Activated CD4-positive, alpha-beta memory T cell treated with anti-CD3 and anti-CD28 coated beads for 36 hours (primary cell): ENCODE results near the gene DENND6B. TPM values are rescaled to one million over a fixed set of nuclear protein-coding genes. Genes with fewer than 3 reads are reported as not detected.

Experiments
- CTCF ChIA-PET: fragments of 350-600 bp; sonication (Branson Sonifier 250); formaldehyde crosslinking; loops from one replicate; lab custom pipeline; 2021; ENCODE audit warnings: antibody characterized with exemption, inconsistent platforms; lab: Charles Lee
- POLR2A ChIA-PET: fragments of 350-600 bp; sonication (Branson Sonifier 250); formaldehyde crosslinking; loops from one replicate; lab custom pipeline; 2021; ENCODE audit warnings: antibody characterized with exemption; lab: Charles Lee
- DNase-seq: peaks from one replicate; pipeline ENCODE4 v3.0.0-alpha.2; 2020
- H3K27ac Mint-ChIP-seq: one replicate; pipeline ENCODE4 v1.8.0; 2021; ENCODE audit warnings: mixed read lengths
- H3K27me3 Mint-ChIP-seq: one replicate; pipeline ENCODE4 v1.8.0; 2021; ENCODE audit warnings: mixed read lengths
- H3K36me3 Mint-ChIP-seq: one replicate; pipeline ENCODE4 v1.8.0; 2021; ENCODE audit warnings: mixed read lengths
- H3K4me1 Mint-ChIP-seq: one replicate; pipeline ENCODE4 v1.8.0; 2021; ENCODE audit warnings: low read depth, mixed read lengths
- H3K4me3 Mint-ChIP-seq: one replicate; pipeline ENCODE4 v1.8.0; 2021; ENCODE audit warnings: mild to moderate bottlenecking, mixed read lengths
- H3K9me3 Mint-ChIP-seq: one replicate; pipeline ENCODE4 v1.8.0; 2021; ENCODE audit warnings: mixed read lengths
- intact Hi-C: fragments of 100-400 bp; cut with micrococcal nuclease; formaldehyde crosslinking; loops from one replicate; pipeline ENCODE4 v1.15.1; 2023
- total RNA-seq, 2 experiments: library from RNA; stranded (reverse); gene quantifications; one replicate each; pipeline ENCODE4 v1.2.3, GENCODE V29; 2021

The DENND6B gene
- total RNA-seq, 2 experiments from 2014 or later = 3.5 to 3.6 TPM

- Mint-ChIP-seq H3K9me3 (no peaks in the 10 kb centered on the region), H3K4me1 (peaks cover 1% of the 10 kb centered on the region), H3K27me3 (no peaks in the 10 kb centered on the region), H3K4me3 (no peak overlapping the region), H3K27ac (no peak overlapping the region), H3K36me3 (no peaks in the 10 kb centered on the region)
- CTCF ChIA-PET = interaction anchor here (0.9 kb wide), 1 partner anchor 8 kb away, joined by 3 read pairs; no protein-coding TSS in a partner anchor
- POLR2A ChIA-PET = no interaction called here
- intact Hi-C loops = no loop called here
- no peak for DNase-seq
Observed at GRCh38 chr22:50320116-50320515, 6.7 kb downstream of the DENND6B start.

DNA sequence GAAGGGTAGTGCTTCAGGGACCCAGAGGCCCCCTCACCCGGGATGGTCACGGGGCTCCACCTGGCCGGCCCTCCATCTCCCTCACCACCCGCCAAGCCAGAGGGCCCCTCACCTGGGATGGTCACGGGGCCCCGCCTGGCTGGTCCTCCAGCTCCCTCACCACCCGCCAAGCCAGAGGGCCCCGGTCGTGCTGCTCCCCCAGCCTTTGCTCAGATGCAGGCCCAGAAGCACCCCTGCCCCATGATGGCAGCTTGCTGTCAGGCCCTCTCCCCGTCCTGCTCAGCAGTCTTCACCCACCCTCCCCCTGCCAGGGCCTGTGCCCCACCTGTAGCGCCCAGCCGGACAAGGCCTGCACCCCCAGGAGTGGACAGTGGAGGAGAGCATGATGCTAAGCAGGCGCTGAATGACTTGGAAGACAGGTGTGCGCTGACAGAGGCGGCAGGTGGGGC lies 7.3 kb downstream of the DENND6B start:
- intact Hi-C loops = no loop called here
- no peak overlapping the region for H3K4me3 Mint-ChIP-seq
- DNase-seq = no peak
- ChIA-PET POLR2A (no interaction called here), CTCF (interaction anchor here (0.9 kb wide), 1 partner anchor 9 kb away, joined by 3 read pairs; no protein-coding TSS in a partner anchor)
- H3K27me3 Mint-ChIP-seq = no peaks in the 10 kb centered on the region
- no peak overlapping the region for H3K27ac Mint-ChIP-seq
- no peaks in the 10 kb centered on the region for H3K9me3 Mint-ChIP-seq
- H3K36me3 Mint-ChIP-seq = no peaks in the 10 kb centered on the region
- peaks cover 5% of the 10 kb centered on the region for H3K4me1 Mint-ChIP-seq

DNA sequence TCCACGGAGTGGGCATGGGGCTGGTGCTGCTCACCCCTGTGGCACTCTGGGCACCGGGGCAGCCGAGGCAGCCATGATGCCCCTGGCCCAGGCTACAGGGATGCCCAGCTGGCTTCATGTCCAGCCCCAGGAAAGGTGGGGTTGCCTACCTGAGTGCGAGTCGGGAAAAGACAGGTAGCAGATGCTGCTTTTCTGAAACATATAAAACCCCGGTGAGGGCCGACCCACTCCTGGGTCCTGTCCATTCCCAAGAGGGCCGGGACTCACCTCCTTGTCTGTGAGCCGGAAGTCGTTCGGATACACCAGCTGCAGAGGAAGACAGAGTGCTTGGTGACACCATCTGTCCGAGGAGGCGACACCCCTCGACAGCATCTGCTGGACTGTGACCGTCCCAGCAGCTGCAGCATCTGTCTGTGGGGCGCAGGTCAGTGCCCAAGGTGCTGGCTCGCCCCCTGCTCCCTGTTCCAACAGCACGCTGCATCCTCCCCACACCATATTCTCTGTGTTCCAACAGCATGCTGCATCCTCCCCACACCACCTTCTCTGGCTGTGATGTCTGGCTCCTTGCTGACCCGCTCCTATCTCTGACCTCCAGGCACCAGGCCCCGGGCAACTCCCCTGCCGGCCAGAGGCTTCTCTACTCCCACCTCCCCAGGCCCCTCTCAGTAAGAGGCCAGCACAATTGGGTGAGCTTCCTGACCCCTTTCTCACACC lies 8.0 kb downstream of the DENND6B start:
- Mint-ChIP-seq H3K9me3 (no peaks in the 10 kb centered on the region), H3K27me3 (no peaks in the 10 kb centered on the region), H3K4me1 (peaks cover 11% of the 10 kb centered on the region), H3K4me3 (no peak overlapping the region), H3K27ac (no peak overlapping the region), H3K36me3 (no peaks in the 10 kb centered on the region)
- no peak for DNase-seq
- POLR2A ChIA-PET = no interaction called here
- intact Hi-C loops = no loop called here
- CTCF ChIA-PET = no interaction called here

DNA sequence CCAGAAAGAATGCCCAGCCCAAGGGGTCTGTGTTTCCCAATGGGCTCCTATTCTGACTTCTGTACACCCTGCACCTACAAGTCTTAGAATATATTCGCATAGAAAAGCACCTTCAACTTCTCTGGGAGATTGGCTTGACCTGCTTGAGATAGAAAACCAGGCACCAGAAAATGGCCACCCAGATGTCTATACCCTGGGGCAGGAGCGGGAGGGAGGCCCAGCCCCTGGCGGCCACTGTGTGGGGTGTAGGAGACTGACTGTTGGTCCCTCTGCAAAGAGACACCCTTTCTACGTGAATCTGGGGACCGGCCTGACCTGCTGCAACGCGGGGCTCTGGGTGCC lies 8.5 kb downstream of the DENND6B start:
- DNase-seq = no peak
- H3K4me1 Mint-ChIP-seq = peaks cover 11% of the 10 kb centered on the region
- no peak overlapping the region for H3K27ac Mint-ChIP-seq
- H3K27me3 Mint-ChIP-seq = no peaks in the 10 kb centered on the region
- no peaks in the 10 kb centered on the region for H3K9me3 Mint-ChIP-seq
- no peak overlapping the region for H3K4me3 Mint-ChIP-seq
- CTCF ChIA-PET = no interaction called here
- no peaks in the 10 kb centered on the region for H3K36me3 Mint-ChIP-seq
- POLR2A ChIA-PET = no interaction called here
- intact Hi-C loops = no loop called here

- H3K4me3 Mint-ChIP-seq = no peak overlapping the region
- intact Hi-C loops = no loop called here
- ChIA-PET CTCF (no interaction called here), POLR2A (no interaction called here)
- no peaks in the 10 kb centered on the region for H3K9me3 Mint-ChIP-seq
- H3K36me3 Mint-ChIP-seq = no peaks in the 10 kb centered on the region
- peaks cover 11% of the 10 kb centered on the region for H3K4me1 Mint-ChIP-seq
- no peak for DNase-seq
- no peaks in the 10 kb centered on the region for H3K27me3 Mint-ChIP-seq
- no peak overlapping the region for H3K27ac Mint-ChIP-seq
Observed at GRCh38 chr22:50317674-50318073, 9.1 kb downstream of the DENND6B start.

- ChIA-PET CTCF (no interaction called here), POLR2A (no interaction called here)
- no peaks in the 10 kb centered on the region for H3K27me3 Mint-ChIP-seq
- no peaks in the 10 kb centered on the region for H3K36me3 Mint-ChIP-seq
- H3K9me3 Mint-ChIP-seq = no peaks in the 10 kb centered on the region
- H3K27ac Mint-ChIP-seq = no peak overlapping the region
- intact Hi-C loops = no loop called here
- DNase-seq = no peak
- H3K4me3 Mint-ChIP-seq = no peak overlapping the region
- peaks cover 11% of the 10 kb centered on the region for H3K4me1 Mint-ChIP-seq
Observed at GRCh38 chr22:50317178-50317577, 9.6 kb downstream of the DENND6B start.

DNA sequence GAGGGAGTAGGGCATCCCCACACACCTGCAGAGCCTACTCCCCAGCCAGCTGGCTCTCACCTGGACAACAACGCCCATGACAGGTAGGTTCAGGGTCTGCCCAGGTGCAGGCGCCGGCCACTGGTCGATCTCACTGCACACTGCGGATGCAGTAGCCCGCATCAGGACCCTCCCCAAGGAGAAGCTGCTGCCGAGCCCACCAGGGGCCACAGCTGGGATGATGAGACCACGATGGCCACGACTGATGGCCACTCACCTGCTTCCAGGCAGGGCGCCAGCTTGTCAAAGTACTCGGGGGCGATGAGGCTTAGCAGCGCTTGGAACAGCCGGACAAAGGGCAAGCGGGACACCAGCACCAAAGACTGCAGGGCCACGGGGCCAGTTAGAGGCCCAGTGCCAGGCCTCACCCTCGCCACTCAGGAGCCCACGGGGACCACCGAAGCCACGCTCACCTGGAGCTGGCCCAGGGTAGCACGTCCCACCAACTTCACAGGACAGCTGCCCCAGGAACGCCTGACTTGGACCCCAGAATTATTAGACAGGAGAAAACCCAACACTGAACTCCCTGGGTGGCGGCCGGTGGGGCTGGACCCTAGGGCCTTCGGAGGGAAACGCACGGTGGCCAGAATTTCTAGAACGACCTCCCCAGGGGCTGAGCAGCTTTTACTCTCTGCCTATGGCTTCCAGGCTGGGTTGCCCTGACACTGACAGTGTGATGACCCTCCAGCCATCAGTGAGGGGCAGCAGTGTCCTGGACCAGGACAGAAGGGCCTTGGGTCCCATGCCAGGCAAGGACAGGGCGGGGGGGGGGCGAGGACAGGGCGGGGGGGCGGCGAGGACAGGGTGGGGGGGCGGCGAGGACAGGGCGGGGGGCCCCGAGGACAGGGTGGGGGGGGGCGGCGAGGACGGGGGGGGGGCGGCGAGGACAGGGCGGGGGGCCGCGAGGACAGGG lies 10.4 kb downstream of the DENND6B start:
- ChIA-PET CTCF (interaction anchor here (1.1 to 3.5 kb wide), 2 partner anchors 9 to 10 kb away, joined by 4 to 12 read pairs; partner anchors contain the start of gene DENND6B), POLR2A (no interaction called here)
- peaks cover 11% of the 10 kb centered on the region for H3K4me1 Mint-ChIP-seq
- intact Hi-C loops = no loop called here
- DNase-seq = no peak
- no peak overlapping the region for H3K4me3 Mint-ChIP-seq
- H3K27ac Mint-ChIP-seq = no peak overlapping the region
- no peaks in the 10 kb centered on the region for H3K9me3 Mint-ChIP-seq
- H3K36me3 Mint-ChIP-seq = no peaks in the 10 kb centered on the region
- no peaks in the 10 kb centered on the region for H3K27me3 Mint-ChIP-seq

DNA sequence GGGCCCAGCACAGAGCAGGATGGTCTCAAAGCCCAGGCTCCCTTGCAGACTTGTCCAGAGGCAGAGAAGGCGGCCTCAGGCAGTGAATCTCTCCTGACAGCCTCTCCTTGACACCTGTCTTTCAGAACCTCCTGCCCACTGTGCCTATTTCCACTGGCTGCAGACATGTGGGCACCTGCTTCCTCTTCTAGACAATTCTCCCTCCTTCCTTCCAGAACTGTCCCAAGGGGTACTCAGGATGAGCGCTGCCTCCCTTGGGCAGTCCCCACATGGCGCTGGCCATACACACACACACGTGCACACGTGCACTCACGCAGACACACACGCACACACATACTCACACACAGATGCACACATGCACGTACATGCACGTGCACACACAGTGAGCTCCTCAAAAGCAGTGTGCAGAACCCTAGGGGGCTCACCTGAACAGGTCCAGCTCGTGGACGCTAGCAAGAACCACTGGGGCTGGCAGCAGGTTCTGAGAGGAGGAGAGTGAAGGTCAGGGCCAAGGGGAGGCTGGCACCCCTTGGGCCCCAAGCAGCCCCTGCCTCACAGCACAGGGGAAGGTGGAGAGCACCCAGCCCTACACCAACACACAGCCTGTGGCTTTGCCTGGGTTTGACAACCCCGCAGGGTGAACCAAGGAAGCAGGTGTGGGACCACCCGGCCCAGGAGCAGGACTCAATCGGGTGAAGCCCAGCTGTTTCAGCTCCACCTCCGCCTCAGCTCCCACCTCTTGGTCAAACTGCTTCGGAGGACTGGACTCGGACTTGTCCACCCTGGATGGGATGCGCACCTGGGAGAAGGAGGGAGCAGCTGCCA lies 11.3 kb downstream of the DENND6B start:
- Mint-ChIP-seq H3K4me1 (peaks cover 11% of the 10 kb centered on the region), H3K27me3 (no peaks in the 10 kb centered on the region), H3K4me3 (no peak overlapping the region), H3K27ac (no peak overlapping the region), H3K36me3 (no peaks in the 10 kb centered on the region), H3K9me3 (no peaks in the 10 kb centered on the region)
- ChIA-PET POLR2A (interaction anchor here (0.6 to 1.3 kb wide), 3 partner anchors 65 to 210 kb away, joined by 3 to 5 read pairs (median 4); partner anchors contain the start of gene HDAC10), CTCF (interaction anchor here (1.1 to 3.5 kb wide), 2 partner anchors 9 to 11 kb away, joined by 4 to 12 read pairs; partner anchors contain the start of gene DENND6B)
- intact Hi-C loops = no loop called here
- DNase-seq = no peak

DNA sequence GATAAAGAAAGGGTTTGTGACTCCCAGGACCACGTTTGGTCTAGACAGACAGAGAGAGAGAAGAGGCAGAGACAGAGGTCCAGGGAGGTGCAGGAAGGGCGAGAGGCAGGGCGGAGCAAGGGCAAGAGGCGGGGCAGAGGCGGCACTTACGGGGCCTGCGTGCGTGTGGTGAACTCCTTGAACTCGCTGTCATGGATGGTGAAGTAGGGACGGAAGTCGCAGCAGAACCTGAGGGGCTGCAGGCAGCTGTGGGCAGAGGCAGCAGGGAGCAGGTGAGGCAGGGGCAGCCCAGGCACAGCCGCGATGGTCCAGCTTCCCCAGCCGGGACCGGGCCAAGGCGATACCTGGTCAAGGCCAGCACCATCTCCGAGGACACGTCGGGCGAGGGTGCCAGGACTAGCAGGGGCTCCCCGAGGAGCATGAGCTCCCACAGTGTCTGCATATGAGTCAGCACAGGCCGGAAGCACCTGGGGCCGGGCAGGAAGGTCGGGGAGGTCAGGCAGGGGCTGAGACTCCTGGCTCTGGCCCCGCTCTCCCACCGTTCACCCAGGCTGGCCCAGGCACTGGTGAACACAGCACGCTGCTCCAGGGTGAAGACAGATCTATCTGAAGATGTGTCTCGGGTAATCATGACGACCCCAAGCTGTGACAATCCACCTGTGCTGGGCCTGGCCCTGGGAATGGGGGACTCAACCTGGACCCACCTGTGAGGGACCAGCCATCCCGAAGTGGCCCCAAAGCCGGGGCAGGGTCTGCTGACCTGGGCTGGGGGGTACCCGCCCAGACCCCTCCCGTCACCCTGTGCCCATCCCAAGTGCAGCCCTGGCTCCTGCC lies 12.1 kb downstream of the DENND6B start:
- no peaks in the 10 kb centered on the region for H3K36me3 Mint-ChIP-seq
- H3K27me3 Mint-ChIP-seq = no peaks in the 10 kb centered on the region
- intact Hi-C loops = no loop called here
- CTCF ChIA-PET = interaction anchor here (1.1 to 3.5 kb wide), 3 partner anchors 10 to 28 kb away, joined by 4 to 12 read pairs (median 4); partner anchors contain the start of gene DENND6B
- H3K9me3 Mint-ChIP-seq = no peaks in the 10 kb centered on the region
- peak overlapping the region; percentile 75 for H3K27ac Mint-ChIP-seq
- H3K4me1 Mint-ChIP-seq = peaks cover 11% of the 10 kb centered on the region
- peak; percentile 89 for DNase-seq
- H3K4me3 Mint-ChIP-seq = peak overlapping the region; percentile 73
- POLR2A ChIA-PET = interaction anchor here (0.6 to 1.3 kb wide), 3 partner anchors 64 to 211 kb away, joined by 3 to 5 read pairs (median 4); partner anchors contain the start of gene HDAC10

DNA sequence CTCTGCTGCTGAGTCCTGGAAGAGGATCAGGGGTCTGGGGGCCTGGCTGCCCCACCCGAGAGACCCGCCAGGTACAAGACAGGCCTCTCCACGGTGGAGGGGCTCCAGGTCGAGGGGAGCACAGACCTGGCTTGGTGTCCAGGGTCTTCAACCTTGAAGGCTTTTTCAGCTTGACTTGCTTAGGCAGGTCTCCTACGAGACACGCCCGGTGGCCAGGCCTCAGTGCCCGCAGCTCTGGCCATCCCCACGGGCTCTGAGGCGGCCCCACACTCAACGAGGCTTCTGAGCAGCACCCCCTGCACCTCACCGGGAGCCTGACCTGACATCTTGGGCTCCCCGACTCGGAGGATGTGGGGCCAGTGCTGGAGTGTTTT lies 12.7 kb downstream of the DENND6B start:
- Mint-ChIP-seq H3K36me3 (no peaks in the 10 kb centered on the region), H3K4me3 (peak overlapping the region; percentile 73), H3K9me3 (no peaks in the 10 kb centered on the region), H3K27ac (peak overlapping the region; percentile 75), H3K4me1 (peaks cover 11% of the 10 kb centered on the region), H3K27me3 (no peaks in the 10 kb centered on the region)
- ChIA-PET CTCF (interaction anchor here (1.1 to 3.5 kb wide), 2 partner anchors 13 to 28 kb away, joined by 4 to 12 read pairs; partner anchors contain the start of gene DENND6B), POLR2A (interaction anchor here (1.3 kb wide), 1 partner anchor 212 kb away, joined by 5 read pairs; no protein-coding TSS in a partner anchor)
- no peak for DNase-seq
- intact Hi-C loops = no loop called here

- Mint-ChIP-seq H3K4me1 (peaks cover 11% of the 10 kb centered on the region), H3K36me3 (no peaks in the 10 kb centered on the region)
- CTCF ChIA-PET = interaction anchor here (3.5 kb wide), 1 partner anchor 13 kb away, joined by 12 read pairs; the partner anchor contains the start of gene DENND6B
Observed at GRCh38 chr22:50313600-50313999, 13.2 kb downstream of the DENND6B start.

More at GRCh38 chr22:50313600-50313999, 13.2 kb downstream of the DENND6B start:
- Mint-ChIP-seq H3K27me3 (peaks cover 2% of the 10 kb centered on the region), H3K9me3 (no peaks in the 10 kb centered on the region), H3K4me3 (peak overlapping the region; percentile 73), H3K27ac (no peak overlapping the region)
- DNase-seq = no peak
- intact Hi-C loops = no loop called here
- POLR2A ChIA-PET = no interaction called here
